Measurements from ENCODE around the gene KRT35.

KRT35 gene

DNA sequence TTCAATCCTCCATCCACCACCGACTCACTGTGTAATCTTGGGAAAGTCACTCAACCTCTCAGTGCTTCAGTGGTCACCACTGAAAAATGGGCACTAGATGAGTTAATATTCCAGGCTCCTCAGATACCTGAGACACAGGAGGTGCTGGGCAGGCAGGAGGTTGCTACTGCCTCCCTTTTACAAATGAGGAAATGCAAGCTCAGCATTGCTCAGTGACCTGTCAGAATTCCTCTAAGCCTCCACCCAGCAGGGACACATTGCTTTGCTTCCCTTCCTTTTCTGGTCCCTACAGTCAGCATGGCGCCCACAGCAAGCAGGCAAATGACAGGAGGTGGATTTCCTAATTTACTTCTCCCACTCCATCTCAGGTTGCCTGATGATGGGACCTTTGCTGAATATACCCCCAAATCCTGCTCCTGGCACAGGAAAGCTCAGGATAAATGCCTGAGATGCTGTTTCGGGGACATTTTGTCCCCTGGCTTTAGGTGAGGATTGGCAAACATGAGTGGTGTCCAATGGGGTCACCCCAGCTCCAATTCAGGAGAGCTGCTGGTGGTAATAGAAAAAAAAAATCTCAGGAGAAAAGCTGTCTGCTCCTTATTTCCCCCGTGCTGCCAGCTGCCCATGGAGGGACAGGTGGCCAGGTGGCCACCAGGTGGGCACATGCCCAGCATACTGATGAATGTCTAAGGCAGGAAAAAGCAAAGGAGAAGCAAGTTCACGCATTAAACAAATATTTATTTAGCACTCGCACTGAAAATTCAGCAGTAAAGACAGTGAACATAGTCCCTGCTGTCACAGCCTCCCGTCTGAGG lies 29.5 kb upstream of the KRT35 start:
- TF ChIP-seq, protein P1, sequence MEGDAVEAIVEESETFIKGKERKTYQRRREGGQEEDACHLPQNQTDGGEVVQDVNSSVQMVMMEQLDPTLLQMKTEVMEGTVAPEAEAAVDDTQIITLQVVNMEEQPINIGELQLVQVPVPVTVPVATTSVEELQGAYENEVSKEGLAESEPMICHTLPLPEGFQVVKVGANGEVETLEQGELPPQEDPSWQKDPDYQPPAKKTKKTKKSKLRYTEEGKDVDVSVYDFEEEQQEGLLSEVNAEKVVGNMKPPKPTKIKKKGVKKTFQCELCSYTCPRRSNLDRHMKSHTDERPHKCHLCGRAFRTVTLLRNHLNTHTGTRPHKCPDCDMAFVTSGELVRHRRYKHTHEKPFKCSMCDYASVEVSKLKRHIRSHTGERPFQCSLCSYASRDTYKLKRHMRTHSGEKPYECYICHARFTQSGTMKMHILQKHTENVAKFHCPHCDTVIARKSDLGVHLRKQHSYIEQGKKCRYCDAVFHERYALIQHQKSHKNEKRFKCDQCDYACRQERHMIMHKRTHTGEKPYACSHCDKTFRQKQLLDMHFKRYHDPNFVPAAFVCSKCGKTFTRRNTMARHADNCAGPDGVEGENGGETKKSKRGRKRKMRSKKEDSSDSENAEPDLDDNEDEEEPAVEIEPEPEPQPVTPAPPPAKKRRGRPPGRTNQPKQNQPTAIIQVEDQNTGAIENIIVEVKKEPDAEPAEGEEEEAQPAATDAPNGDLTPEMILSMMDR (IDR thresholded peaks at IDR 0.05), result no peak

DNA sequence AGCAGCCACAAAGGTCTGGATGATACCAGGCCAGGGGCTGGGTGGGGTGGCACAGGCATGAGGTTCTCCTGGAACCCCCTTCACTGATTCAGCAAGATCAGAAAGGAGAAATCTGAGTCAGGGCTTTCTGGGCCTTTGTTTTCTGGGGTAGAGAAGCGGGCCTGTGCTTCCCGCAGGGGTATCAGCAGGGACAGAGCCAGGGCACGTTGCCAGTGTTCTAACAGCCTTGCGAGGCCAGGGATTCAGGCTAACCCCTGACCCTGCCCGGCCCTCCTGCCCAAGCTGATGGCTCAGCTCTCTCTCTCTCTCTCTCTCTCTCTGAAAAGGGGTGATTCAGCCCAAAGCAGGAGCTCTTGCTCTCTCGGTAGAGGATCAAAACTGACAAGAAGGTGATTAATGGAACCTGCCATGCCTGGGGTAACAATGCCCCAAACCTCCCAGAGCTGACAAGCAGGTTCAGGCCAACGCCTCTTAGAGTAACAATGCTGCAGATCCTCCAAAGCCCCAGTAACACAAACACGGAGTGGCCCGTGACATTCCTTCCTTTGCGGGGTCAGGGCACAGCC lies 26.4 kb upstream of the KRT35 start:
- TF ChIP-seq, protein P1 (IDR thresholded peaks at IDR 0.05), result no peak

DNA sequence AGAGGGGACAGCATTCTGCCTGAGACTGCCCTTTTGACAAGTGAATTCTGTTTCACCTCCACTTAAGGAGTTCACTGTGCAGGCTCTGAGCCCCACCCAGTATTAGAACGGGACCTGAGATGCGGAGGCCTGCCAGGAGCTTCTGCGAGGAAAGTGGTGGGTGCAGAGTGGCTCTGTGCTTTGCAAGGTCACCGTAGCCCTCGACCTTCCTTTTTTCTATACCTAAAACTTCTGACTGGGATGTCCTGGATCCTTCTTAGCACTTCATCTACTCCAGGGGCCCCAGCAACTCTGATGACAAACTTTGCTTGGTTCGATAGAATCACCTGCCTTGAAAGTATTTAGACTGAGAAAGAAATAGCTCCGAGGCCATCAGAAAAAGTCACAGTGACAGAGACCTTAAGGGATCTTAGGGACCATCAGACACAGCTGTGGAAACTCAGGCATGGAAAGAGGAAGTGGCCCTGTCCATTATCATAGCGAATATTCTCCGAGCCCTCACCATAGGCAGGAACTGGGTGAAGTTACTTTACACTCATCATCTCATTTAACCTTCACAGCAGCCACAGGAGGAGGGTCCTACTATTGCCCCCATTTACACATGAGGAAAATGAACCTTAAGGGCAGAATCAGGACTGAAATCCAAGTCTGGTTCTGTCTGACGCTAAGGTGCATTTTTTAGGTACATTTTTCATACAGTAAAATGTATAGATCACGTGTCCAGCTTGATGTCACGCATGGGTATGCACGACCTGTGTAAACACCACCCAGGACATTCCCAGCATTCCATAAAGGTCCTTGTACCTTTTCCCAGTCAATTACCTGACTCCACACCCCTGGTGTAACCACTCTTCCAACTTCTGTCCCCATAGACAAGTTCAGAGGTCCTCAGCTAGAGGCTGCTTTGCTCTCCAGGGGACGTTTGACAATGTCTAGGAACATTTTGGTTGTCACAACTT lies 25.1 kb upstream of the KRT35 start:
- TF ChIP-seq, protein P1 (IDR thresholded peaks at IDR 0.05), result no peak

DNA sequence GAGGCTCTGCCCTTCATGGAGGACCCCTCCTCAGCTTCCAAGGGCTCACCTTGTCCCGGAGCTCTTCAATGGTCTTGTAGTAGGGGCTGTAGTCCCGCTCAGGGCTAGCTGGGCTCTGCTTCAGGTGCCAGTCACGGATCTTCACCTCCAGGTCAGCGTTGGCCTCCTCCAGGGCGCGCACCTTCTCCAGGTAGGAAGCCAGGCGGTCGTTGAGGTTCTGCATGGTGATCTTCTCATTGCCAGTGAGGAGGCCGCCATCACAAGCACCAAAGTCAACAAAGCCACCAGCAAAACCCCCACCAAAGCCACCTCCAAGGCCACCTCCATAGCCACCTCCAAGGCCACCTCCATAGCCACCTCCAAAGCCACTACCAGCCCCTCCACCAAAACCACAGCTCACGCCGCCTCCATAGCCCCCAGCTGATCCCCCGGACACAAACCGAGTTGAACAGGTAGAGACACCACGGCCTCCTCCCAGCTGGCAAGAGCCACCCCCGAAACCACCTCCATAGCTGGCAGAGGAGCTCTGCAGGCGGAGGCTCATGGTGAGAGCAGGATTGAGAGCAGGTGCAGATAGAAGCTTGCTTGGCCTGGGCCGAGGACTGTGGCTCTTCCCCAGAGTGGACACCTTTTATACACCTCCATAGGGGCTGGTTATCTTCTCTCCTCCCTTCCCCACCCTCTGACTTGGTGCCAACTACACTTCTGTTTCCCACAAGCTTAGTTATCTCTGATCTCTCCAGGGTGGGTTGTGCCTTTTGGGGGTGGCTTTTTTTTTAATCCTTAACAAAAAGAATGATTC lies 24.3 kb upstream of the KRT35 start, which contains the start of gene KRT13:
KRT13 (minus strand) TSS at position 606 of the 802 bp plus-strand sequence; CDS start at position 544, 62 bp downstream.
- TF ChIP-seq, protein P1 (IDR thresholded peaks at IDR 0.05), result no peak

DNA sequence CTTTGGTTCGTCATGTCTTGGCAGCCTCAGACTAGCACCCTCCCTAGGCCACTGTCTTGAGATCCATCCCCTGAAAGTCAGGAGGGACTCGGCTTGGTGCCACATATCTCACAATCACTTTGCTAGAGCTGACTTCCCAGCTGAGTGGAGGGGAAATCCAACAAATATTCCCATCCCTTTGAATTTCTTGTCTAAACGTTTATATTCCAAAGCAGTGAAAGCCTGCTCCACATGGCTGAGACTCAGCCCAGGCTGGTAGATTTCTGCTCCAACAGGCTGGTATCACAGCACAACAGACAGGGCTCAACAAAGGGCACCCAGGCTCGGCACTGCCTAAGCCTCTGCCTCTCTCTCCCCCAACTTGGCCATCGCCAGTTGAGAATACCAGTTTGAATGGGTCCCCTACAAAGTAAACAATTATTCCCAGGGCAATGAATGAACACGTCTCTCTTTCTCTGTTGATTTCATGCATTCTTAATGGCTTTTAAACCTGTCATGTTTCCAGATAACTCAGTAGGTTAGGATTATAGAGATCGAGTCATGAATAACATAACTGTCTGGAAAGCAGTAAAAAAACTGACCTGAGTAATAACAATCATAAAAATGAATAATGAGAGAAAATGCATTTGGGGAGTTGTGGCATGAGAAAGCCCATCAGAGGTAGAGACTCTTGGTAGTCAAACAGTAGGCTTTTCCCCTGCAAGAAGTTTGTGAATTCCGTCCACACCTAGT lies 23.5 kb upstream of the KRT35 start:
- TF ChIP-seq, protein P1 (IDR thresholded peaks at IDR 0.05), result no peak

DNA sequence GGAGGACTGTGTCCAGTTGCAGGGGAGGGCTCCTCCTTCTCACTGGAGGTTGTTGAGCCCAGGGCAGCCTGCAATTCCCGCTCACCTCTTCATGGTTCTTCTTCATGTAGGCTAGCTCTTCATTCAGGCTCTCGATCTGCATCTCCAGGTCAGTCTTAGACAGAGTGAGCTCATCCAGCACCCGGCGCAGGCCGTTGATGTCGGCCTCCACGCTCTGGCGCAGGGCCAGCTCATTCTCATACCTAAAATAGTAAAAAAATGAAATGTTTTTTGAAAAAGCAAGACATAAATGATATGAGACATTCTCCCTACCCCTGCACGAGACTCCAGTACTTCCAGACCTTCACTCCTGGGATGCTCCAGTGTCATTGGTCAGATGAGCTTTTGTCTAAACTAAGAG lies 22.3 kb upstream of the KRT35 start:
- TF ChIP-seq, protein P1 (IDR thresholded peaks at IDR 0.05), result no peak

Data from LNCAP (cell line).